Heart right ventricle (tissue), 16 donors: ENCODE results near the gene ANKRD10. TPM values are rescaled to one million over a fixed set of nuclear protein-coding genes. Genes with fewer than 3 reads are reported as not detected.

Source experiments
- ATAC-seq, 8 donors: fragments of 200-7000 bp; cut with Tn5 transposase; one replicate each; pipeline ENCODE4 v1.9.1; 2020; ENCODE audit warnings: mild to moderate bottlenecking in 8 of 8, moderate library complexity in 8 of 8, moderate number of reproducible peaks in 1 of 8
- DNase-seq, 2 donors: peaks; one replicate each; pipeline ENCODE4 v3.0.0-alpha.2; 2020
- H3K27ac ChIP-seq, 10 donors: fragments of 200-600 bp; sonication (generic) in 2 of 10; one replicate each; pipeline versions ENCODE4 v1.5.0 to v1.8.0; 2020 to 2022; ENCODE audit warnings: mild to moderate bottlenecking in 3 of 10
- H3K27me3 ChIP-seq, 7 donors: fragments of 200-600 bp; one replicate each; pipeline ENCODE4 v1.8.0; 2021 to 2022; ENCODE audit warnings: mild to moderate bottlenecking in 2 of 7
- H3K36me3 ChIP-seq, 9 donors: fragments of 200-600 bp; sonication (generic) in 1 of 9; one replicate each; pipeline versions ENCODE4 v1.5.0 to v1.8.0; 2020 to 2022; ENCODE audit warnings: mild to moderate bottlenecking in 2 of 9
- H3K4me1 ChIP-seq, 9 donors: fragments of 200-600 bp; sonication (generic) in 1 of 9; one replicate each; pipeline versions ENCODE4 v1.5.0 to v1.8.0; 2020 to 2022; ENCODE audit warnings: mild to moderate bottlenecking in 4 of 9
- H3K4me3 ChIP-seq, 10 donors: fragments of 200-600 bp; sonication (generic) in 2 of 10; one replicate each; pipeline versions ENCODE4 v1.5.0 to v1.8.0; 2020 to 2022; ENCODE audit warnings: mild to moderate bottlenecking in 7 of 10, moderate library complexity in 2 of 10
- H3K9me3 ChIP-seq, 11 donors: fragments of 200-600 bp in 10 of 11; sonication (generic) in 2 of 11; one replicate each; pipeline versions ENCODE4 v1.5.0 to v1.8.0; 2013 to 2022; ENCODE audit warnings: mild to moderate bottlenecking in 2 of 11, control low read depth in 1 of 11, moderate library complexity in 1 of 11
- CTCF ChIP-seq, 9 donors: fragments of 200-600 bp; sonication (generic) in 2 of 9; IDR thresholded peaks; one replicate each; pipeline versions ENCODE4 v1.5.0 to v1.8.0; 2021 to 2022; ENCODE audit warnings: antibody characterized with exemption in 9 of 9, mild to moderate bottlenecking in 5 of 9, moderate library complexity in 1 of 9
- WGBS, 2 donors: extraction: QIAGEN DNeasy Blood & Tissue Kit; methylation state at CpG; one replicate each; pipeline ENCODE4 v1.1.7; 2013; ENCODE audit warnings: inconsistent platforms in 1 of 2; 5-methylcytosine and 5-hydroxymethylcytosine counted together
- intact Hi-C, 10 donors: fragments of 100-400 bp; cut with DNase I; formaldehyde crosslinking; loops; one replicate each; pipeline versions ENCODE4 v1.11.1 to v1.14.2; 2022
- polyA plus RNA-seq, 2 donors: library from polyadenylated mRNA; stranded (reverse); fragments of 200-250 nt; gene quantifications; one replicate each; pipeline ENCODE4 v1.2.3, GENCODE V29; 2013
- total RNA-seq, 10 donors: library from RNA; stranded (reverse); fragmentation: NEBNext Ultra II Directional in 3 of 10; extraction: Animal tissue kit (Norgen Biotek cat#: 25700) in 3 of 10; gene quantifications; one replicate each; pipeline versions ENCODE4 v1.2.1 to v1.2.4, GENCODE V29; 2021 to 2023
- donor health status: Arrhythmogenic right ventricular cardiomyopathy.
- donor health status: ischemic (EF 13 %, LVEDD 7.1; RV severe dilation, severe dysfunction).
- donor health status: healthy with polysubstance abuse.
- donor health status: DM: no; HTN: yes; CAD: no.
- donor health status: DM: no; HTN: no; CAD: no.
- donor health status: ischemic (EF 25% LVEDD 6.9; RV normal size, moderate dysfunction).
- donor health status: ischemic (EF 25% LVEDD 5.7; RV mildly dilated, moderate dysfunction).
- donor health status: healthy.
- donor health status: DM: yes; HTN: yes; CAD: no.
- donor health status: Ischemic cardiomyopathy.
- donor health status: ischemic (EF 35%, LVEDD 5.7; RV mildly dilated, moderate dysfunction).
- donor health status: nonischemic (EF 11% LVEDD 7.7; RV severe dilation, severe dysfunction).
- donor health status: DM: yes; HTN: yes; CAD: no.
- donor health status: PGD.
- donor health status: ischemic (EF 29% LVEDD 5.4; RV normal size, mild dysfunction).
- donor health status: nonischemic (EF 23%, LVEDD 6.1; RV moderate dilation, normal function).

Gene ANKRD10
- total and polyA plus RNA-seq, 12 donors, result 32.4 to 127 (median 49.0) TPM

DNA sequence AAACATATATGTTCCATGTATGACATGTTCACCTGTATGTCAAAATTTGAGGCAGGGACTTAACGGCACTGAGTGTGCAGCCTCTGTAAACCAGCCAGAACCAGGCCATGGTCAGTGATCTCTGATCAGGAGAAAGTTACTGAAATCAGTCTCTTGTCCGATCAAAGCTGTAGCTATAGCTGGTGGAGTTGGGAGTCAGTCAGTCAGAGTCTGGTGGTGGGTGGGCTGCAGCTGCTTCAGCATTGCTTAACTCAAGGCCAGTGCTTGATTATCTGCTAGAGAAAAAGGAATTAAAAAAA is 78.3 kb downstream of the ANKRD10 start:
- Histone ChIP-seq H3K4me1 (no peaks in the 10 kb centered on the region), H3K27me3 (peaks cover 0 to 21% (median 4%) of the 10 kb centered on the region in 7 donors), H3K4me3 (no peak overlapping the region), H3K36me3 (no peaks in the 10 kb centered on the region), H3K9me3 (peaks cover 0 to 6% (median 0%) of the 10 kb centered on the region in 11 donors), H3K27ac (no peak overlapping the region)
- TF ChIP-seq CTCF (IDR thresholded peaks at IDR 0.05), result no peak
- ATAC-seq (no peak), DNase-seq (no peak)
- intact Hi-C loops, result no loop called here
- 75 to 76% methylated on average over 2 of the region's 2 CpGs for WGBS, 2 donors

GRCh38 chr13:110835721-110836604 is 78.9 kb downstream of the ANKRD10 start:
- no peak overlapping the region for H3K27ac ChIP-seq
- no peak overlapping the region for H3K4me3 ChIP-seq
- H3K27me3 ChIP-seq, result peaks cover 0 to 27% (median 7%) of the 10 kb centered on the region in 7 donors
- no peaks in the 10 kb centered on the region for H3K36me3 ChIP-seq
- 67 to 71% methylated on average over 7 of the region's 7 CpGs for WGBS, 2 donors
- H3K9me3 ChIP-seq, result peaks cover 0 to 1% (median 0%) of the 10 kb centered on the region in 11 donors
- no peaks in the 10 kb centered on the region for H3K4me1 ChIP-seq
- ATAC-seq (no peak), DNase-seq (no peak)
- intact Hi-C loops, result no loop called here
- no peak for TF ChIP-seq CTCF (IDR thresholded peaks at IDR 0.05)

DNA sequence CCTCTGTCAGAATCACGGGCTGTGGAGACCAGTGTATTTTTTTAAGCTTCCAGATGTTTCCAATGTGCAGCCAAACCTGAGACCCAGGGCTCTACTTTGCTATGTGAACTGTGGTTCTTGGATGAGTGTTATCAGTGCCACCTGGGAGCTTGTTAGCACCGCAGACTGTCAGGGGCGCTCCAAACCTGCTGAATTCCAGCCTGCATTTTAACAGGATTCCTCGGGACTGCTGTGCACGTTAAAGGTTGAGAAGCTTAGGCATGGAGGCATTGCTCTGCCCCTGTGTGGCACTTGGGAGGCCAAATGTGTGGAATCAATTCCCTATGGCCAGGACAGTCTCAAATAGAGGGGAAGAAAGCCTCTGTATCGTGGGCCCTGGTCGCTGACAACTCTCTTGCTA is 80.3 kb downstream of the ANKRD10 start:
- Histone ChIP-seq H3K27me3 (peaks cover 0 to 38% (median 14%) of the 10 kb centered on the region in 7 donors), H3K4me3 (no peak overlapping the region), H3K4me1 (no peaks in the 10 kb centered on the region), H3K36me3 (no peaks in the 10 kb centered on the region), H3K9me3 (no peaks in the 10 kb centered on the region), H3K27ac (no peak overlapping the region)
- 59 to 62% methylated on average over 7 of the region's 7 CpGs for WGBS, 2 donors
- DNase-seq (no peak), ATAC-seq (no peak)
- intact Hi-C loops, result no loop called here
- no peak for TF ChIP-seq CTCF (IDR thresholded peaks at IDR 0.05)

- Histone ChIP-seq H3K4me3 (no peak overlapping the region), H3K27ac (no peak overlapping the region), H3K9me3 (no peaks in the 10 kb centered on the region), H3K36me3 (no peaks in the 10 kb centered on the region), H3K27me3 (peaks cover 0 to 42% (median 14%) of the 10 kb centered on the region in 7 donors), H3K4me1 (no peaks in the 10 kb centered on the region)
- intact Hi-C loops, result no loop called here
- 66 to 70% methylated on average over 10 of the region's 10 CpGs for WGBS, 2 donors
- no peak for TF ChIP-seq CTCF (IDR thresholded peaks at IDR 0.05)
- no peak for ATAC-seq
- no peak for DNase-seq
Observed at GRCh38 chr13:110832531-110832930, 82.3 kb downstream of the ANKRD10 start.
